Measurements from ENCODE around the gene MRPS10.

Gene MRPS10

DNA sequence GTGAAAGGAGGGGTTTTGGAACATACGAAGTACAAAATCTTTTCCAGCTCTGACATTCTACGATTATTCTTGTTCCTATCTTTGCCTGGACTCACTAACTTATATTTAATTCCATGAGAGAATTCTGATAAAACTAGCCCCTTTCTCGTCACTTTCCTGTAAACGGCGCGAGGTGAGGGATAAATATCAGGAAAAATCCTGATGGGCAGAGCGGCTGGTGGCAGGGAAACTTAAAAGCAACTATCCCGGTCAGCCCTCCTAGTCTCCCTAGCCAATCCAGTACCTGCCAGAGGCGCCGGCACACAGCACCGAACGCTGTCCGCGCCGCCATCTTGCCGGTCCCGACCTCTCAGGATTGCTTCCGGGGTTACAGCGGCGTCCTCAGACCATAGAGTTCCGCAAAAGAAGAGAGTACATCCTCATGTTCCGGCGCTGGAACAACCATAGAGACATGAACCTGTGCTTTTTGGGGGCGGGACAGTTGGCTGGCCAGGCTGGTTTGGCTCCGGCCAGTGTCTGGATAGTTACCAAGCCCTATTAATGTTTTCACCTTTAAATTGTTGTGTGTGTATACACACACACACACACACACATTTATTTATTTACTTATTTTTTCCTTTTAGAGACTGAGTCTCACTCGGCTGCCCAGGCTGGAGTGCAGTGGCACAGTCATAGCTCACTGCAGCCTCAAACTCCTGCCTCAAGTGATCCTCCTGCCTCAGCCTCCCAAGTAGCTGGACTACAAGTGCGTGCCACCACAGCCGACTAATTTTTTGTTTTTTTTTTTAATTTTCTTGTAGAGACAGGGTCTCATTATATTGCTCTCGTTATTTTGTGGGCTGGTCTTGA, at the start of gene MRPS10:
Gene MRPS10 (minus strand): TSS at position 343 of the 849 bp plus-strand sequence. CDS start 12 bp downstream, at position 331.
- in situ Hi-C loops (cut with MboI; ENCODE audit: low sequenced_read_pairs): no loop called here

DNA sequence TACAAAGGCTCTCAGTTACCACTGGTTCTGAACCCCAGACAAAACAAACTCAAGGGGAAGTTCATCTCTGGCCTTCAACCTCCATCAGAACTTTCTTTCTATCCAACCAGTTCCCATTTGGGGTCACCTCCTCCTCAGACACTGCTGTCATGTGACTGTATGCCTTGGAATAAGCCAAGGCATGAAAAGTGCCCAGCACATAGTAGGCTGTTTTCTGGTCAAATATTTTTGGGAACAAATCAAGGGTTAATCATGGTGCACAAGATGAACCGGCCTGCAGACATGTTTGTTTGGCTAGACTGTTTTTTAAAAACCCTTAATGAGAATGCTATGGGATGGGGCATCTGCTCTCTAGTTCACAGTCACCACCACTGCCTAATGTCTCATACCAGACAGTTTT, 48.9 kb upstream of the MRPS10 start:
- in situ Hi-C loops (cut with MboI; ENCODE audit: low sequenced_read_pairs): loop anchor here (25.0 kb wide), 1 partner anchor 271 kb away; no protein-coding TSS in a partner anchor

DNA sequence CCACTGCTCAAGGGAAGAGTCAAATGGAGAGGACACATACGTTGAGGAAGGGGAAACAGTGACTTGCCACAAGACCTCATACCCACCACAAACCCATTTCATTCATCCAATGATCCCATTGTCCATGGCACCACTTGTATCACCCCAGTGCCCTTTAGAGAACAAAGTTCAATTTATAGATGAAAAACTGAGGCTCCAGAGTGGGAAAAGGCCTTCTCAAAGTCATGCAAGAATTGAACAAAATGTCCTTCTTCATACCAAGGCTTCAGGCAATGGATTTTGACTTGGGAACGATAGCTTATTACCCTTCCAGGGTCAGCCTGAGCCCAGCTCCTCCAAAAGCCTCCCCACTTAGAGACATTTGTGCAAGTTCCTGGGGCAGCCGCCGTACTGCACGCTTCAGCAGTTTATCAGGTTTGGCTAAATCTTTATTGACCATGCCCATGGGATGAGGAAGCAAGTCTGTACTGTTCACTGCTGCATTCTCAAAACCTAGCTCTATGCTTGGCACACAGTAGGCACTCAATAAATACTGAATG, 47.3 kb upstream of the MRPS10 start:
- in situ Hi-C loops (cut with MboI; ENCODE audit: low sequenced_read_pairs): loop anchor here (25.0 kb wide), 1 partner anchor 272 kb away; no protein-coding TSS in a partner anchor

DNA sequence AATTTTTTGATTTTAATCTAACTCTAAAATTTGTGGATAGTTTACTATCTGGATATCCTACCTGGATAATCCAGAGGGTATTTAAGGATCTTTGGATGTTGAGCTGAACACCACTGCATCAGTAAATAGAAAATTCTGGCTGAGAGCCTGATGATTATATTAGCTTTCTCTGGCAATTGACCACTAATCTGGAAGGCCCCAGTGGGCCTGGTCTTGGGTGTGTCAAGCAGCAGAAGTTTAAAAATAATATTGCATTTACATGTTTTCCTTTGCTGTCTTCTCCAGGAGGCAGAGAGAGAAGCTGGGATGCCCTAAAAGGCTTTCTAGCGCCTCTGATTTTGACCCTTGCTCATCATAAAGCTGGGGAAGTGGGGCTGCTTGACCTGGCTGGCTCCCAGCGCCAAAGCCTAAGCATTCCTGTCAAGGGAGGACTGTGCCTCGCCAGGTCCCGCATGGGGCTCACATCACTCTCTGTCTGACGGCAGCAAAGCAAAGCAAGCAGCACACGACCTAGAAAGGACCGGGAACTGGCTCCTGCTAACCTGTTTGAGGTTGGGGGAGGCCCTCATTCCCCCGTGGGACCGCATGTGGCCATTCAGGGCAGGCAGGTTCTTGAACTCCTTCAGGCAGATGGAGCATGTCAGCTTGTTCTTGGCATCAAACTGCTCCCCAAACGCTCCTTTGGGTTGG, 46.6 kb upstream of the MRPS10 start:
- in situ Hi-C loops (cut with MboI; ENCODE audit: low sequenced_read_pairs): loop anchor here (25.0 kb wide), 1 partner anchor 273 kb away; no protein-coding TSS in a partner anchor

DNA sequence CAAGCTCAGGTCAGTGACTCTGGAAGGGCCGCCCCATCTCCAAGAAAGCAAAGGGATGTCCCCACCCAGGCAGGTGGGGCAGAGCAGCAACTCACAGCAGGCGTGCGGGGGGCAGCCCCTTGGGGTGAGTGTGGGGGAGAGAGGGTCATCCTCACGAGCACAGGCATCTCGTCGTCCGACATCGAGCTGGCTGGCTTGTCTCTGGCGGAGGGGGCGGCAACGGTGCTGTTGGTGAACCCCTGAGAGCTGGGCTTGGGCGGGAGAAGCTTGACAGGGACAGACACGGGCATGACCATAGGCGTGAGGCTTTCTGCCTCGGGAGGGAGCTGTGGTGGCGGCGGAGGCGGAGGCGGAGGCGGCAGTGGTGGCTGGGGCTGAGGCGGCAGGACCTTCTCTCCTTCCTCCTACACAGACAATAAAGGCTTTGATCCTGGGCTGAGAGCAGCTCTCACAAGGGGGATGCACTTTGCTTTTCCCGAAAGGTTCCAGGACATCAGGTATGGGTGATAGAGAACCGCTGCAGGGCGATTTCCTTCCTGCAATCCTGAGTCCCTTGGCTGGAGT, 45.6 kb upstream of the MRPS10 start:
- in situ Hi-C loops (cut with MboI; ENCODE audit: low sequenced_read_pairs): loop anchor here (25.0 kb wide), 1 partner anchor 274 kb away; no protein-coding TSS in a partner anchor

DNA sequence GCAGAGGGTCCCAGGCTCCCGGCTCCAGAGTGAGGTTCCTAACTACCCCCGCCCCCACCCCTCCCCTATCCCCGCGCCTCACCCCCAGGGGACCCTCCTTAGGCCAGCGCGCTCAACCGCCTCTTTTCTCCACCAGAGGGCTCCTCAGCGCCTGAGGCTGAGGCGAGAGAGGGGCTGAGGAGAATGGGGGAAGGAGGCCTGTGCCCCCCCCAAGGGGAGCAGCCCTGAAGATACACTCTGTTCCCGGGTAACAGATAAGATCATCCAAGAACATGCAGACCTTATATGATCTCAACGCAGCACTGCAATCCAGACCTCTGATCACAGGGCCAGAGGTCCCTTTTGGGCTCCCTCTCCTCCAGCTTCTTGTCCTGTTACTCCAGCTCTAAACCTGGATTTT, 43.3 kb upstream of the MRPS10 start:
- in situ Hi-C loops (cut with MboI; ENCODE audit: low sequenced_read_pairs): loop anchor here (25.0 kb wide), 1 partner anchor 276 kb away; no protein-coding TSS in a partner anchor

DNA sequence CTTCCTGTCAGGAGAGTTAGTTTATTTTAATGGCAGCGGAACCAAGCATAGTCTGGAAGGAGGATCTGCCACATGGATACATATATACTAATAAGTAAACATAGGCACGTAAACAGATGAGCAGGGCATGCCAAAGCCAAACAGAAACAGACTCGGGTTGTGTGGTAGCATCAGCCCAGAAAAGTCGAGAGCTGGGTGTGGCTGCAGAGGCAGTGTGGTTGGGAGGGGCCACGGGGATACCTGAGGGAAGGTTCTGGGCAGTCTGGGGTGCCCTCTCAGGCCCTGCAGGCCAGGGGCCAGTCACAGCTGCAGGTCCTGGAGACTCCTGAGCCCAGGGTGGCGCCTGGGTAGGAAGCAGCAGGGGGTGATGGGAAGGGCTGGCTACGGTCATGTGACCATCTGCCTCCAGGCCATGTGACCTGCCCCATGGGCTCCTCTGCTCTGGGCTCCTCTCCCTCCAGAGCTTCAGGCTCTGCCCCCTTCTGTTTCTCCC, 42.8 kb upstream of the MRPS10 start:
- in situ Hi-C loops (cut with MboI; ENCODE audit: low sequenced_read_pairs): loop anchor here (25.0 kb wide), 1 partner anchor 277 kb away; no protein-coding TSS in a partner anchor

DNA sequence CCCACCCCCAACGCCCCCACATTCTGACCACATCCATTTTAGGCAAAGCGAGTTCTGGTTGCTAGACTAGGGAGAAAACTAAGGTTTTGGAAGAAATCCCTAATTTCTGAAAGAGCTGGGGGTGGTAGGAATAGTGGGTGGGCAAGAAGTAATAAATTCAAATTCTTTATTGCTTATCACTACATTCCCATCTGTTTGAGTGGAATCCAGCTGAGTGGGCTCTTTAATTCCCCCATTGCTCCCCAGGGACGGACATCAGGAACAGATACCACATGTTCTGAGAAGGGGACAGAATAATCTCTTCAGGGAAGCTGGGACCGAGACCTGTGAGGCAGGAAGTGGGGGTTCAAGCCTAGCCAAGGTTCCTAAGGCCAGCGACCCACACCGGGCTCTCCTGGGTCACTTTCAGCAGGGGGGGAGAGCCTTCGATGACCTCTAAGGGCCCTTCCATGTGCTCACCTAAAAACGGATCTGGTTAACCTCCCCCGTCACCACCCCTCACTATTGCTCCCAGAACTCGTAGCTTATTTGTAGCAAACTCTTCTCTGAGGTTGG, 42.3 kb upstream of the MRPS10 start:
- in situ Hi-C loops (cut with MboI; ENCODE audit: low sequenced_read_pairs): loop anchor here (25.0 kb wide), 1 partner anchor 277 kb away; no protein-coding TSS in a partner anchor

DNA sequence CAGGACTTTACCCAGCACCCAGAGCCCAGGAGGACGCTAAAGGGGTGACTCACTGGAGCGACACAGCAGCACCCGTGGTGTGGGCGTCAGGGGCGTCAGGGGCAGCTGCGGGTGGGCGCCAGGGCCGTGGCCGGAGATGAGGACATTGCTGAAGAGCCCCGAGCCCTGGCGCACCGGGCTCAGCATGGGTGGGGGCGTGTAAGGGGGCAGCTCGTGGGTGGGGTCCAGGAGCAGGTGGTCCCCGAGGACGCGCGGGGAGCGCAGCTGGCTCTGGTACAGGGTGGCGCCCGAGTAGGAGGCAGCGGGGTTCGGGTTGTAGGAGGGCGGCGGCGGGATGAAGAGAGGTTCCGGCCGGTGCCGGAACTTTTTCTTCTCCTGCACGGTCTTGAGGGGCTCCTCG, 41.6 kb upstream of the MRPS10 start:
- in situ Hi-C loops (cut with MboI; ENCODE audit: low sequenced_read_pairs): loop anchor here (25.0 kb wide), 1 partner anchor 278 kb away; no protein-coding TSS in a partner anchor

DNA sequence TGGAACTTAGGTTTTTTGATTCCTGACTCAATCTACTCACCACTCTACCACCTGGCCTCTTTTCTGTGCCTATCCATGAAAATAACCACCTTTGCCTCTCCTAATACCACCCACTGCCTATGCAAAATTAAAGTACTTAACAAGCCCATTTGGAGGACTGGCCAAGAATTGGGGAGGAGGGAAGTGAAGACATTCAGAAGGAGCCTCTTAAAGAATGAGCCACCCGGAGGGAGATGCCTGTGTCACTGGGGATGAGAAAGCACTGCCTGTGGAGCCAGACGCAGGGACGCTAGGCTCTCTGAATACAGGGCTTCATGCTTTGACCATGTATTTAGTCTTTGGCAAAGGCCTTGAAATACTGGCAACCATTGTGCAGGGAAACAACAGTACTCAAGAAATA, 40.0 kb upstream of the MRPS10 start:
- in situ Hi-C loops (cut with MboI; ENCODE audit: low sequenced_read_pairs): loop anchor here (25.0 kb wide), 1 partner anchor 280 kb away; no protein-coding TSS in a partner anchor

DNA sequence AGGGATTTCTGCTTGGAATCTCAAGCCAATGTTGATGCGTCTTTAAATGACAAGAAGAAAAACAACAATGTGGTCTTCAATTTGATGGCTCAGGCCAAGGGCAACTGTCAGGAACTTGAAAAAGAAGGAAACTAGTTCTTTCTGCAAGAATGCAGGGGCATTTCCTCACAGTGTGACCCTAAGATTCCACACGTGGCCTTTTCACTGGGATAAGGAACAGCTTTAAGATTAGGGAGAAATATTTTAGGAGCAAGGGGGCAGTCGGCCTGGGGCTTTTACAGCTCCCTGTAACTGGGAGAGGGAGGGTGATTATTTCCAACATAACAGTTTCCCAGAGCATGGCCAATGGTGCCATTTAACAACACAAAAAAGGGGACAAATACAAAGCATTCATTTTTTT, 39.4 kb upstream of the MRPS10 start:
- in situ Hi-C loops (cut with MboI; ENCODE audit: low sequenced_read_pairs): loop anchor here (25.0 kb wide), 1 partner anchor 280 kb away; no protein-coding TSS in a partner anchor

DNA sequence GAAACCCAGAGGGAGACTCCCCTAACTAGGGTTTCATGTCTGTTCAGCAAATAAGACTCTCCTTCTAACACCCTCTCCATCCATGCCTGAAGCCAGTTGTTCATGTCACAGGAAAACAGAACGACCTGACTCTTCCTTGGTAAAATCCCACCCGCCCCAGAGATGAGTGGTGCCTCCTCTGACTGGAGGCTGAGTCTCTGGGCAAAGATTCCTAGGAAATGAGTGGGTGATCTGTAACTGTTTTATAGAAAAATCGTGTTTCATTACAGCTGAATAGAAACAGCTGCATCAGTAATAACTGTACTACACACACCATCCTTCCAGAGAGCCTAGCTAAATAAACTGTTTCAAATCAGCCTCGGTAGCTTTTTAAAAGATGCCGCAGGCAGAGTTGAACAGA, 37.4 kb upstream of the MRPS10 start:
- in situ Hi-C loops (cut with MboI; ENCODE audit: low sequenced_read_pairs): loop anchor here (25.0 kb wide), 1 partner anchor 282 kb away; no protein-coding TSS in a partner anchor

DNA sequence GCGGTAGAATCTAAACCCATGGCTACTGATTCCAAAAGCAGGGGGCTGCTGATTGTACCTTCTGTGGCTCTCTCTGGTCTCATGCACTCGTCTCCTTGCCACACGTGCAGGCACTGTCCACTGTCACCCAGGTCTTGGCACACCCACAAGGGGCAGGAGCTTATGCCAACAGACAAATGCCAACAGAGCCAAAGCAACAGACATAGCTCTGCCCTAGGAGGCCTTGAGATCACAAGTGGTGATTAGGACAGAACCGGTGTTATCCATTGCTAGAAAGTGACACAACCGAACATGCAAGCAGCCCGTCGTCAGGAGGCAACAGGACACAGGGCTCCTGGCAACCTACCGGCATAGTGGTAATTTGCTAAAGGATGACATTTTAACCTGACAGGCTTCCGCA, 36.8 kb upstream of the MRPS10 start:
- in situ Hi-C loops (cut with MboI; ENCODE audit: low sequenced_read_pairs): loop anchor here (25.0 kb wide), 1 partner anchor 283 kb away; no protein-coding TSS in a partner anchor

DNA sequence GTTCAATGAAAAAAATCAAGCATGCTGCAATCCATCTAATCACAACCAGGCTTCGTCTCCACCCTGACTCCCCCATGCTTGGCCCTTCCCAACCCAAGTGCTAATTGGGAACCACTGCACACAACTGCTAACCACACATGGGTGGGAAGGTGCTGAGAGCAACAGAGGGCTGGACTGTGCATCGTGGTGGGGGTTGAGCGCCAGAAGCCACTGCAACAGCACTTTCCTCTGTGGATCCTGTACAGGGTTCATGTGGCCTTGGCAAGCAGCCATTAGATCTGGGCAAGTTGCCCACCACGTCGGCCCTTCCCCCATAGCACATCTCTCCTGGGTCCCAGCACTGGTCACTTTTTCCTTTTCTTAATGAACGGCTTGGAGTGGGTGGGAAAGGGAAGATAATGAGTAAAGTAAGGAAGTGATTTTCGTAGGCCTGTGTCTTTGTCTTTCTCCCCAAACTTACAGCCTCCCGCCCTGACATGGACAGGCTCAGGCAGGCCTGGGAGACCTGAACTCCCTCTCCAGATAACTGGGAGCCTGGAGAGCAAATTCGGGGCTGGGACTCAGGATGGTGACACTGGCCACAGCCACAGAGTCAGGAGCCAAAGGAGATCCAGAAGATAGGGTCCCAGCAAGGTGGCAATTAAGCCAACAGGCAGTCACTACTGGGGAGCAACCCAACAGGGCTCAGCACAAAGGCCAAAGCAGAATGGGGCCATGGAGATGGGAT, 34.4 kb upstream of the MRPS10 start:
- in situ Hi-C loops (cut with MboI; ENCODE audit: low sequenced_read_pairs): loop anchor here (25.0 kb wide), 1 partner anchor 285 kb away; no protein-coding TSS in a partner anchor

DNA sequence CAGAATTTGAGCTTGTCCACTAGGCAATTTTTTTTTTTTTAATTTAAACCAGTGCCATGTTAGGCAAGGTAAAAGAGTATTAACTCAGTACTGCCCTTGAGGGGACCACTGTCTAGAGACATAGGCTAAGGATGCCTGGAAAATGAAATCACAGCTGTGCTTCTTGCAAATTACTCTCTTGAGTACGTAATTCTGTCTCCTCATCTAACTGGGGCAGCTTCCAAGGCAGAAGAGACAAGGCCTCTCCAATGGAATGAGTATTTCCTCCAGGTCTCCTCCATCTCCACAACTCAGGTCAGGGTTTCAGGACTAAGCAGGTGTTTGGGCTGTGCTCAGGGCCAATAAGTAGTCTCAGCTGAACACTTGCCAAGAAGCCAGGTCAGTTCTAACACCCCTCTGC, 33.8 kb upstream of the MRPS10 start:
- in situ Hi-C loops (cut with MboI; ENCODE audit: low sequenced_read_pairs): loop anchor here (25.0 kb wide), 1 partner anchor 286 kb away; no protein-coding TSS in a partner anchor

DNA sequence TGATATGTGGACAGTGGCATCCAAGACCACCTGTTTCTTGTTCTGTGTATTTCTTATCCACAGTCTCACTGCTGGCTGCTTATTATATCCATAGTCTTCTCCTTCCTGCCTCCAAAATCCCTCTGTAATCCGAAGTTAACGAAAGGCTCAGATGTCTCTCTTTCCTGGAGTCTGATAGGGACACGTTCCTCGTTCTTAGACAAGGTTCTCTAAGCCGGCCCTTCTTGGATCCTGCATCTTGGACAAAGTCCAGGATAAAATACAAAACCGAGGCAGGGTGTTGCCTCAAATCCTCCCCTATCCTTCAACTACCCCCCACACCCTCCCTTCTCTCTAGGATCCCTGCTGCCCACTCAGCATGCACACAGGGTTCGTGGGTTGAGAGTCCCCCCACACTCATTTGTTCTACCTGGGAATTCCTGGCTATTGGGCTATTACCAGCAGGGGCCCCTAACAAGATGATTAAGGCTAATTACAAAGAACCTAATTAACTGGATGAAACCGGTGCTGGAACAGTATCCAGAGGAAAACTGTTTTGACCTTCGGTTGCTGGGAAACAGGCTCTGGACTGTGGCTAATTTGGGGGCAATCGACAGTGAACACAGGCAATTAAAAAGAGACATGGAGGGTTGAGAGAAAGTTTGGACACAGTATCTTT, 32.7 kb upstream of the MRPS10 start:
- in situ Hi-C loops (cut with MboI; ENCODE audit: low sequenced_read_pairs): loop anchor here (25.0 kb wide), 1 partner anchor 287 kb away; no protein-coding TSS in a partner anchor

DNA sequence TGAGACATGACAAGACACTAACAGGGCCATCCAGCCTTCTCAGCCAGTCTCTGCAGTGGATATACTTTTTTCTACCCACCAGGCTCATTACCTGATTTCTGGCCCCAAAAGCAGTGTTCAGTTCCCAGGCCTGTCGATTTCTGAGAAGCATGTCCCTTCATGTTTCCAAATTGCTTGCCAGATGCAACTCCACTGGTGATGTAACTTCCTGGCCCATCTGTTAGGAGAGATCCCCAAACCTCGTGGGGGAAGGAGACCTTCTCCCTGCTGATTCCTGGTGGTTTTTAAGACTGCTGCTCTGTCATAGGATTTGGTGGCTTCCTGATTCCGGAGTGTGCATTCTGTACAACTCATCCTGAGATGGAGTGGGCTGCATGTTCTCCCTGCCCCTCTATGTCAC, 31.6 kb upstream of the MRPS10 start:
- in situ Hi-C loops (cut with MboI; ENCODE audit: low sequenced_read_pairs): no loop called here

DNA sequence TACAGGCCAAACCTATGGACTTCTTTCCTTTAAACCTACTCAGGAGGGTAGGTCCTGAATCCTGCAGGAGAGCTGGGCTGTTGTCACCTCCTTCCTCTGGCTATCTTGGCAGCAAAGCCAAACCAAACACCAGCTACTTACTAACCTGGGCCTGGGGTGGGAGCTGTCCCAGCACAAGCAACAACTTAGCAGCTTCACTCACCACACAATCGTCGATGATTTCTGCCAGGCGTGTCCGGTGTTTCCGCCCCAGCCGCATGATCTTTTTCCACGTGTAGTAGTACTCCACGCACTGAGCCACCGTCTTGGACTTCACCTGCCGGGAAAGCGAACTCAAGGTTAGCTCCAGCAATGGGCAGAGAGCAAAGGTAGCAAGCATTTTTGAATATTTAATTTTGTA, 25.4 kb upstream of the MRPS10 start:
- in situ Hi-C loops (cut with MboI; ENCODE audit: low sequenced_read_pairs): no loop called here

DNA sequence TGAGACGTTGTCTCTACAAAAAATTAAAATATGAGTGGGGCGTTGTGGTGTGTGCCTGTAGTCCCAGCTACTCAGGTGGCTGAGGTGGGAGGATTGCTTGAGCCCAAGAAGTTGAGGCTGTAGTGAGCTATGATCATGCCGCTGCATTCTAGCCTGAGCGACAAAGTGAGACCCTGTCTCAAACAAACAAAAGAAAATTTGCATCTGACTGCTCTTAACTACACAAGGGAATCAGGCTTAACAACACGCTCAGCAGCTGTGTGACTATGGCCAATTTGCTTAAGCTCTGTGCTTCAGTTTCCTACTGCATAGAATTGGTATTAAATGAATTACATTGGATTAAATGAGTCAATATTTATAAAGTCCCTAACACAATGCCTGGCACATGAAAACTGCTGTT, 24.3 kb upstream of the MRPS10 start:
- in situ Hi-C loops (cut with MboI; ENCODE audit: low sequenced_read_pairs): no loop called here
